GM10248 (cell line): ENCODE measurements around the gene LMX1A.

Experiments used
- CTCF ChIA-PET: fragments of 300-600 bp; sonication (Branson Sonifier 250); formaldehyde crosslinking; extraction: SDS; loops from one replicate; lab custom pipeline; 2021; ENCODE audit warnings: antibody characterized with exemption; lab: Yijun Ruan, JAX
- POLR2A ChIA-PET: fragments of 350-650 bp; sonication (Branson Sonifier 250); formaldehyde crosslinking; extraction: SDS; loops from one replicate; lab custom pipeline; 2020; ENCODE audit warnings: antibody characterized with exemption; lab: Yijun Ruan, JAX
- DNase-seq: peaks from one replicate; pipeline ENCODE4 v3.0.0; 2012; ENCODE audit errors: extremely low spot score
- TF ChIP-seq, protein P1 (sequence below): IDR thresholded peaks from 2 replicates; pipeline ENCODE4 v1.5.1; 2012; ENCODE audit warnings: mild to moderate bottlenecking, low read depth; ENCODE audit errors: extremely low read depth, missing control alignments, control extremely low read depth

Gene LMX1A

DNA sequence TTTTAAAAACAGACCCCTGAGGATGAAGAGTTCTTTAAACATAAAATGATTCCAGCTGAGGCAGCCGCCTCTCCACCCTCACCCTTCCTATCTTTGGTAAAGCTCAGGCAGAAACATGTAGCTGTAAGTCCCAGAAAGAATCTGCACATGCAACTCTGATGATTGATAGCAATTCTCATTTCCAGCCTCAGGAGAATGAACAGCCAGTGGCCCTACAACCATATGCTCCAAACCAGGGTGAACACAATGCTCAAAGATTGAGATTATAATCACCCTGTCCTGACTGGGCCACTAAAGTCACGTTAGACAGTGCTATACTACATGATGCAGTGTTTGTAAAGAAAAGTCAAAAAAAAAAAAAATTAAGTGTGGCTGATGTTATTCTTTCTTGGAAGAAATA is 80.2 kb downstream of the LMX1A start:
- TF ChIP-seq, protein P1, sequence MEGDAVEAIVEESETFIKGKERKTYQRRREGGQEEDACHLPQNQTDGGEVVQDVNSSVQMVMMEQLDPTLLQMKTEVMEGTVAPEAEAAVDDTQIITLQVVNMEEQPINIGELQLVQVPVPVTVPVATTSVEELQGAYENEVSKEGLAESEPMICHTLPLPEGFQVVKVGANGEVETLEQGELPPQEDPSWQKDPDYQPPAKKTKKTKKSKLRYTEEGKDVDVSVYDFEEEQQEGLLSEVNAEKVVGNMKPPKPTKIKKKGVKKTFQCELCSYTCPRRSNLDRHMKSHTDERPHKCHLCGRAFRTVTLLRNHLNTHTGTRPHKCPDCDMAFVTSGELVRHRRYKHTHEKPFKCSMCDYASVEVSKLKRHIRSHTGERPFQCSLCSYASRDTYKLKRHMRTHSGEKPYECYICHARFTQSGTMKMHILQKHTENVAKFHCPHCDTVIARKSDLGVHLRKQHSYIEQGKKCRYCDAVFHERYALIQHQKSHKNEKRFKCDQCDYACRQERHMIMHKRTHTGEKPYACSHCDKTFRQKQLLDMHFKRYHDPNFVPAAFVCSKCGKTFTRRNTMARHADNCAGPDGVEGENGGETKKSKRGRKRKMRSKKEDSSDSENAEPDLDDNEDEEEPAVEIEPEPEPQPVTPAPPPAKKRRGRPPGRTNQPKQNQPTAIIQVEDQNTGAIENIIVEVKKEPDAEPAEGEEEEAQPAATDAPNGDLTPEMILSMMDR: no peak
- DNase-seq: no peak
- POLR2A ChIA-PET: no interaction called here
- CTCF ChIA-PET: no interaction called here

DNA sequence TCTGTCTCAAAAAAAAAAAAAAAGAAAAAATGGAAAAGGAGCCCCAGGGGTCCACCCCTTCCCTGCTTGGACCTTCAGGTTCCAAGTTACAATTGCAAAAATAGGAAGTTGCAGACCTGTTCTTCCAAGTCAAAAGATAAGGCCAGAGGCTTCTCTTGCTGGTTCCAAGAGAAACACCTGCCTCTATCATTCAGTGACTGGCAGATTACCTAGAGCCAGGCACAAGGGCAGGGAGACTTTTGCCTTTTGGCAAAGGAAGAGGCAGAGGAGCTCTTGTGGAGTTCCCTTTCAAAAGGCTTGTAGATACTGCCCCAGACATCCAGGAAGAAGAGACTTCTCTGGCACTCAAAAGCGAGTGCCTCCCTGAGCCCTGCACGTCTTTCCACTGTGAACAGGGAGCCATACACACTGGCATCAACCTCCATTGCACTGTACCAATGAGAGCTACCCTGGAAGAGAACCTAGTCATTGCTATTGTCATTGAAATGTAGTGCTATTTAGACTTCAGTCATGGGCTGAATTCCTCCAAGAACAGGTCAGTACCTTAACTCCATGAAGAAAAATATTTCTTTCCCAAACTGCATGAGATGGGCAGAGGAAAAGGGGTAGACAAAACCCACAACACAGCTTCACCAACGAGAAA is 91.2 kb downstream of the LMX1A start:
- ChIA-PET CTCF (interaction anchor here (1.2 kb wide), 1 partner anchor 20 kb away, joined by 3 read pairs; no protein-coding TSS in a partner anchor), POLR2A (no interaction called here)
- no peak for DNase-seq
- TF ChIP-seq, protein P1: no peak

DNA sequence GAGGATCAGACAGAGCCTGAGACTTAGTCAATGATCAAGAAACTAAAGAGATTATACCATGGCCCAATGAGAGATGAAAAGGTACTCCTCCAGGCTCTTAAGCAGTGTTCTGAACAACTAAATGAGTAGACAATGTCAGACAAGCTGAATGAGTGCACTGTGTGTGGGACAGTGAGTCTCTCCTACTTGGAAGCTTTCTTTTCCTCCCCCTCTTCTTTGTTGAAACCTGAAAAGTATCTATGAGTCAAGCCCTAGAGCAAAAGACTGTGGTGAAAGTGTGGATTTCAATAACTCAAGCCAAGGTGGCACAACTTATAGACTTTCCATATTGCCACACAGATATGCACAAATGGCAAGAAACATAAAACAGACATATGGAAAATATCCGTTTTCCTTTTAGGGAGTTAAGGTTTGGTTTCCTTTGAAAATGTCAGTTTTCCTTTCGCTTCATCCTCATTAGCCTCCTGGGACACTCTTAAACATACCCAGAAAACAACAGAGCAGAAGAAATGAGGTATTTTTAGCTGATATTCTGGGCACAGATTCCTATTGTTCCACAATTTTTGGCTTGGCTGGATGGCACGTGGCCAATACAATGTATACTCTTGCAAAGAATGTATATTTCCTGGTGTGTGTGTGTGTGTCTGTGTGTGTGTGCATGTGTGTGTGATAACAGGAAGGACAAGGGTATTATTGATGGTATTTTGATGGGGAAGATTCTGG is 96.6 kb downstream of the LMX1A start:
- POLR2A ChIA-PET: no interaction called here
- no peak for DNase-seq
- CTCF ChIA-PET: interaction anchor here (1.0 to 5.1 kb wide), 4 partner anchors 9 to 49 kb away, joined by 3 to 24 read pairs (median 3); no protein-coding TSS in a partner anchor
- TF ChIP-seq, protein P1: no peak

DNA sequence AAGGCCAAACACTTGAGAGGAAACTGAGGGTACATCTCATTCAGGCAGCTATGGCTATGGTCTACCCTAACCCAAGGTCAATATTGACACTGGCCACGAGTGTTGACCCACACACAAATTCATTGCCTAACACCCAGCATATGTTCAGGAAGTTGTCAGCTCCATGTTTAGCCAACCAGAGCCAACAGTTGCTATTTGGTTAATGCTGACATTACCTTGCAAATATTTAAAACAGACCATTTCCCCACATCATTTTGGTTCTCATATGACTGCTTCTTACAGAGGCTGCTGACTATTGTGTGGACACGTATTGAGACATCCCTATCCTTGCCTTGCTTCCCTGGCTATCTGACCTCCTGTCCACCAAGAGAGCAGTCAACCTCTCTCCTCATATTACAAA is 97.3 kb downstream of the LMX1A start:
- ChIA-PET CTCF (interaction anchor here (1.1 to 5.1 kb wide), 4 partner anchors 8 to 31 kb away, joined by 3 to 24 read pairs (median 14); no protein-coding TSS in a partner anchor), POLR2A (no interaction called here)
- DNase-seq: no peak
- TF ChIP-seq, protein P1: no peak

DNA sequence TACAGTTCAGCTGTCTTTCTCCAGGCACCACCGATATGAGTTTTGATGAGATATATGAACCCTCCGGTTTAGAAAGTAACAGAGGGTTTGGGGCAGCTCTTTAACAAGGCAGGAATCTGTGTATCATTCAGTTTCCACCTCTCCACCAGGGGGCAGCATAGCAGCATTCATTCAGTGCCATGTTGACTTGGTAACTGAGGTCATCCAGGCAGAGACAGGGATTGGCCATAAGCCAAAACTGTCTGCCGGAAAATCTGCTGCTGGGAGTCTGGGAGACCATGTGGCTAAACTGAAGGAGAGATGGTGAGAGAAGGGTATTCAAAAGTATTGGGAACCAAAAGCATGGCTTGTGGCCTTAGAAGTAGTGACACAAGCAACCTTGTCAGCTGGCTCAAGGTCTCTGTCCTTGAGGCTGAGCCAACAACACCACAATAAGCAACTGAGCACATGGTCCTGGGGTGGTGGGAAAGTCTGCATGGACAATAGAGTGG is 98.5 kb downstream of the LMX1A start:
- POLR2A ChIA-PET: no interaction called here
- TF ChIP-seq, protein P1: peak; percentile 61
- CTCF ChIA-PET: interaction anchor here (0.6 to 5.1 kb wide), 27 partner anchors 10 to 1587 kb away, joined by 3 to 24 read pairs (median 4); no protein-coding TSS in a partner anchor
- peak; percentile 56 for DNase-seq

DNA sequence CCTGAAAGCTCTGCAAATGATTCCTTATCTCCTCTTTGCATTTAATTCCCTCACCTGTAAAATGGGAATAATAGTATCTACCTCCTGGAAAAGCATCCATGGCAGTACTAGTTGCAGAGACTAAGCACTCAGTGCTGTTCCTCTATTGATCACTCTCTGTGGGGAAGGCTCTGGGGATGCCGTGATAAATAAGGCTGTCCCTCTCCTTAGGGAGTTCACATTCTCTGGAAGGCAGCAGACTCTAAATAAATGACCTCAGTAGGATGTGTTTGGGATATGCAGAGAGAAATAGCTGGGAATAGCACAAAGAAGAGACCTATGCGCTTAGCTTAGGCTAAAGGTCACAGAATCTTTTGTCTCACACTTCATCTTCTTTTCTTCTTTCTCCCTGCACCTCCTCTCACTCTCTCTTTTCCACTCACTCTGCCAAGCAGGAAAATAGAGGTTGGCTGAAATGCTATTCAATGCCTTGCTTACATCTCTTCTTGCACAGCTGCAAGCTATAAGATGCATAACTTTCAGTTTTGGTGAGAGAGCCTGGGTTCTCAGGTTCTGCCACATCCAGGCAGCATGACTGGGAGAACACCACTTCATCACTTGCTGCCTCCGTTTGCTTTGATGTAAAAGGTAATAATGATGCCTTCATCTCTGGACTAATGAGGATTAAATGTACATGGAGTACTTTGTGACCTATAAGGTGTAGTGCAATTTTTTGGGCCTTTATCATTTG is 101.5 kb downstream of the LMX1A start:
- DNase-seq: no peak
- ChIA-PET CTCF (interaction anchor here (1.6 kb wide), 1 partner anchor 11 kb away, joined by 4 read pairs; no protein-coding TSS in a partner anchor), POLR2A (no interaction called here)
- TF ChIP-seq, protein P1: no peak
